EL (cell line): ENCODE data around the gene AMMECR1.
"Not testable (repeated sequence)": the region's sequence is repeated elsewhere in the genome, so short reads cannot be mapped to it uniquely, and the experiment has no call there.

Source experiments
- DNase-seq: peaks from one replicate; pipeline ENCODE4 v3.0.0-alpha.2; 2016

AMMECR1 gene

GRCh38 chrX:110317820-110318663 is at the start of gene AMMECR1:
TSS of gene AMMECR1 (minus strand) at chrX:110318085. CDS start at chrX:110318071, 14 bp downstream.
- DNase-seq, result peak; percentile 78

- no peak for DNase-seq
These were observed 45.4 kb upstream of the AMMECR1 start for GRCh38 chrX:110363244-110363643.

GRCh38 chrX:110359273-110359672 is 41.4 kb upstream of the AMMECR1 start:
- no peak for DNase-seq

GRCh38 chrX:110358548-110358947 is 40.7 kb upstream of the AMMECR1 start, which contains the start of gene RTL9:
TSS of gene RTL9 (plus strand) at chrX:110358848. CDS start at chrX:110450618, 91,770 bp downstream.
- no peak for DNase-seq

- no peak for DNase-seq
These were observed 28.8 kb upstream of the AMMECR1 start for GRCh38 chrX:110346681-110347080.

GRCh38 chrX:110341189-110342035 is 23.5 kb upstream of the AMMECR1 start:
- peak; percentile 82 for DNase-seq

GRCh38 chrX:110338935-110339334 is 21.1 kb upstream of the AMMECR1 start:
- peak; percentile 10 for DNase-seq

- DNase-seq, result not testable (repeated sequence)
These were observed 15.6 kb upstream of the AMMECR1 start for GRCh38 chrX:110333458-110333857.

GRCh38 chrX:110331444-110332030 is 13.7 kb upstream of the AMMECR1 start:
- DNase-seq, result no peak

- not testable (repeated sequence) for DNase-seq
These were observed 10.7 kb upstream of the AMMECR1 start for GRCh38 chrX:110328613-110329012.

GRCh38 chrX:110327336-110327735 is 9.5 kb upstream of the AMMECR1 start:
- DNase-seq, result no peak

GRCh38 chrX:110326712-110327111 is 8.8 kb upstream of the AMMECR1 start:
- no peak for DNase-seq

- peak; percentile 34 for DNase-seq
These were observed 4.7 kb upstream of the AMMECR1 start for GRCh38 chrX:110322603-110323002.

- DNase-seq, result no peak
These were observed 3.8 kb upstream of the AMMECR1 start for GRCh38 chrX:110321670-110322069.

GRCh38 chrX:110321081-110321480 is 3.2 kb upstream of the AMMECR1 start:
- DNase-seq, result no peak

GRCh38 chrX:110320381-110320987 is 2.6 kb upstream of the AMMECR1 start:
- DNase-seq, result no peak

- no peak for DNase-seq
These were observed 731 bp upstream of the AMMECR1 start for GRCh38 chrX:110318664-110318968.

- DNase-seq, result peak; percentile 28
These were observed 645 bp downstream of the AMMECR1 start for GRCh38 chrX:110317061-110317819.

- DNase-seq, result peak; percentile 20
These were observed 1.4 kb downstream of the AMMECR1 start for GRCh38 chrX:110316351-110317060.

GRCh38 chrX:110315551-110315950 is 2.3 kb downstream of the AMMECR1 start:
- no peak for DNase-seq

GRCh38 chrX:110311437-110312230 is 6.3 kb downstream of the AMMECR1 start:
- no peak for DNase-seq
